GM23338 (cell line): ENCODE data around the gene PIK3R4.

ENCODE experiments used
- CREB1 ChIP-seq: fragments of 250-450 bp; sonication (Bioruptor Pico); IDR thresholded peaks from 2 replicates; pipeline ENCODE4 v1.5.0; 2020; ENCODE audit warnings: low read depth, mild to moderate bottlenecking, moderate library complexity
- CTCF ChIP-seq, 2 experiments: fragments of 200-600 bp in 1 of 2; sonication (generic) in 1 of 2; conservative IDR thresholded peaks; 2 replicates each; pipeline versions ENCODE4 v1.5.1 to v1.6.1; 2016 to 2017; ENCODE audit warnings: antibody characterized with exemption in 2 of 2, low read depth in 2 of 2, mild to moderate bottlenecking in 2 of 2, moderate library complexity in 1 of 2
- ETS1 ChIP-seq: IDR thresholded peaks from 2 replicates; pipeline ENCODE4 v1.6.1; 2016; ENCODE audit warnings: antibody characterized with exemption
- EZH2 ChIP-seq: fragments of 200-600 bp; sonication (generic); IDR thresholded peaks from one replicate; pipeline ENCODE4 v1.8.0; 2017; ENCODE audit warnings: antibody characterized with exemption, mild to moderate bottlenecking, low read depth; ENCODE audit not compliant: unreplicated experiment
- EZH2phosphoT487 ChIP-seq: fragments of 200-600 bp; sonication (generic); IDR thresholded peaks from one replicate; pipeline ENCODE4 v1.8.1; 2018; ENCODE audit warnings: antibody characterized with exemption; ENCODE audit not compliant: unreplicated experiment
- JUNB ChIP-seq: IDR thresholded peaks from one replicate; pipeline ENCODE4 v1.6.1; 2016; ENCODE audit warnings: antibody characterized with exemption; ENCODE audit not compliant: unreplicated experiment
- POLR2AphosphoS5 ChIP-seq: IDR thresholded peaks from 2 replicates; pipeline ENCODE4 v1.6.1; 2016; ENCODE audit warnings: antibody characterized with exemption, low read depth
- REST ChIP-seq: IDR thresholded peaks from one replicate; pipeline ENCODE4 v1.6.1; 2018; ENCODE audit warnings: antibody characterized with exemption; ENCODE audit not compliant: unreplicated experiment
- STAT1 ChIP-seq: IDR thresholded peaks from one replicate; pipeline ENCODE4 v1.6.1; 2016; ENCODE audit warnings: antibody characterized with exemption; ENCODE audit not compliant: unreplicated experiment
- ZNF114 ChIP-seq: fragments of 250-450 bp; sonication (Bioruptor Pico); IDR thresholded peaks from 2 replicates; pipeline ENCODE4 v1.5.0; 2020; ENCODE audit warnings: mild to moderate bottlenecking, moderate library complexity
- ZNF331 ChIP-seq: fragments of 250-450 bp; sonication (Bioruptor Pico); IDR thresholded peaks from 2 replicates; pipeline ENCODE4 v1.5.0; 2020; ENCODE audit warnings: low read depth, mild to moderate bottlenecking, moderate library complexity
- ZNF462 ChIP-seq: fragments of 250-450 bp; sonication (Bioruptor Pico); IDR thresholded peaks from 2 replicates; pipeline ENCODE4 v1.5.0; 2020; ENCODE audit warnings: mild to moderate bottlenecking, moderate library complexity

DNA sequence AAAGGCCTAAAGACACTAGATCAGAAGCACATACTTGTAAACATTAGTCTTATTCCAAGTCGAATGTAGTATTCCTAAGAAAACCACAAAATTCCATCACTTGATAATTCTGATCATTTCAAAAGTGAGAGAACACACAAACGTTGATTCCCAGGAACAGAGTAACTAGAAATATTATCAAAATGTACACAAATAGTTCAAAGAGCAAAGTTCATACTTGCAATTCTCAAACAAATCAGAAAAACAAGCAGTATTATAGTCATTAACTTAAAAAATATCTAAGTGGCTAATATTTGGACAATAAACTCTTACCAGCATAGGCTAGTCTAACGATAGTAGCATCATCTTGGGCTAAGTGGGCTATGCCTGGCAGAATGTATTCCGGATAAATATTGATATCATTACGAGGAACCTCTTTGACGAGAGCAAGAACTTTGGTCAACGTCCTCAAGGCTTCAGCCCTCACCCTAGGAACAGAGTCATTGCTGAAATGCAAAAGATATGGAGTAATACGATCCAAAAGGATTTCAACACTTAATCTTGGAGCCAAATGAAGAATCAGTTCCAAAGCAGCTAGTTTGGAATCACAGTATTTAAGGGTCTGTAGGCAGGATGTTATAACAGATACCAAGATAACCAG is 13.3 kb downstream of the PIK3R4 start:
- TF ChIP-seq CTCF (conservative IDR thresholded peaks at IDR 0.05; ENCODE audit: low read depth in 2 of 2) (no peak), EZH2phosphoT487 (no peak), EZH2 (no peak), STAT1 (no peak), ETS1 (no peak), POLR2AphosphoS5 (no peak), ZNF462 (CRISPR knock-in tag) (no peak), REST (no peak), JUNB (no peak), ZNF331 (no peak), CREB1 (no peak), ZNF114 (CRISPR knock-in tag) (no peak)
